H9 (cell line): ENCODE measurements around the gene PRDM5. TPM values are rescaled to one million over a fixed set of nuclear protein-coding genes. Genes with fewer than 3 reads are reported as not detected.

ENCODE experiments used
- DNase-seq: peaks from one replicate; pipeline ENCODE4 v3.0.0-alpha.2; 2017
- H2AFZ ChIP-seq: one replicate; pipeline ENCODE4 v1.6.1; 2013; ENCODE audit warnings: mild to moderate bottlenecking, low read length, control low read depth, moderate library complexity
- H2AK5ac ChIP-seq: 2 replicates; pipeline ENCODE4 v1.6.1; 2013; ENCODE audit warnings: low read length, control low read depth, mixed read lengths; ENCODE audit not compliant: insufficient read length
- H2BK120ac ChIP-seq: one replicate; pipeline ENCODE4 v1.6.1; 2013; ENCODE audit warnings: low read depth, mild to moderate bottlenecking, low read length, control low read depth, inconsistent platforms; ENCODE audit not compliant: poor library complexity, severe bottlenecking
- H2BK12ac ChIP-seq: 2 replicates; pipeline ENCODE4 v1.6.1; 2013; ENCODE audit warnings: low read length, control low read depth, mixed read lengths, low read depth; ENCODE audit not compliant: insufficient read length
- H2BK15ac ChIP-seq: 2 replicates; pipeline ENCODE4 v1.6.1; 2013; ENCODE audit warnings: low read depth, low read length, control low read depth
- H2BK20ac ChIP-seq: one replicate; pipeline ENCODE4 v1.6.1; 2013; ENCODE audit warnings: low read depth, mild to moderate bottlenecking, low read length, control low read depth, inconsistent platforms; ENCODE audit not compliant: poor library complexity, severe bottlenecking
- H2BK5ac ChIP-seq: 2 replicates; pipeline ENCODE4 v1.6.1; 2013; ENCODE audit warnings: low read length, control low read depth, mixed read lengths; ENCODE audit not compliant: insufficient read length
- H3K14ac ChIP-seq: 2 replicates; pipeline ENCODE4 v1.6.1; 2013; ENCODE audit warnings: low read length, control low read depth; ENCODE audit not compliant: insufficient read depth
- H3K18ac ChIP-seq: 2 replicates; pipeline ENCODE4 v1.6.1; 2013; ENCODE audit warnings: low read depth, mild to moderate bottlenecking, mixed read lengths, low read length, control low read depth; ENCODE audit not compliant: insufficient read length
- H3K23ac ChIP-seq: 2 replicates; pipeline ENCODE4 v1.6.1; 2013; ENCODE audit warnings: low read length, control low read depth, mixed read lengths, low read depth; ENCODE audit not compliant: insufficient read length
- H3K23me2 ChIP-seq: 2 replicates; pipeline ENCODE4 v1.6.1; 2013; ENCODE audit warnings: low read depth, mild to moderate bottlenecking, mixed read lengths, low read length, control low read depth; ENCODE audit not compliant: insufficient read length, poor library complexity, severe bottlenecking
- H3K27ac ChIP-seq: 2 replicates; pipeline ENCODE4 v1.5.1; 2013; ENCODE audit warnings: low read length, control low read depth, mixed read lengths, low read depth; ENCODE audit not compliant: insufficient read length
- H3K27me3 ChIP-seq: 2 replicates; pipeline ENCODE4 v1.6.1; 2013; ENCODE audit warnings: low read length, control low read depth, inconsistent platforms; ENCODE audit not compliant: insufficient read depth
- H3K4ac ChIP-seq: 2 replicates; pipeline ENCODE4 v1.6.1; 2013; ENCODE audit warnings: low read depth, mild to moderate bottlenecking, control low read depth, inconsistent platforms, low read length, moderate library complexity
- H3K4me1 ChIP-seq: 2 replicates; pipeline ENCODE4 v1.6.1; 2013; ENCODE audit warnings: low read length, control low read depth, inconsistent platforms; ENCODE audit not compliant: insufficient read depth
- H3K4me2 ChIP-seq: 2 replicates; pipeline ENCODE4 v1.6.1; 2013; ENCODE audit warnings: low read length, control low read depth, mixed read lengths; ENCODE audit not compliant: insufficient read length, insufficient read depth
- H3K56ac ChIP-seq: 2 replicates; pipeline ENCODE4 v1.6.1; 2013; ENCODE audit warnings: low read depth, mild to moderate bottlenecking, mixed read lengths, low read length, control low read depth; ENCODE audit not compliant: insufficient read length
- H3K79me1 ChIP-seq: 2 replicates; pipeline ENCODE4 v1.6.1; 2013; ENCODE audit warnings: low read depth, mild to moderate bottlenecking, moderate library complexity, low read length, control low read depth, inconsistent platforms; ENCODE audit not compliant: insufficient read depth, poor library complexity, severe bottlenecking
- H3K79me2 ChIP-seq: 2 replicates; pipeline ENCODE4 v1.6.1; 2013; ENCODE audit warnings: low read length, control low read depth, inconsistent platforms; ENCODE audit not compliant: insufficient read depth
- H3K9ac ChIP-seq: 2 replicates; pipeline ENCODE4 v1.6.1; 2013; ENCODE audit warnings: low read length, control low read depth, mixed read lengths; ENCODE audit not compliant: insufficient read length; ENCODE audit errors: extremely low read depth
- H3K9me3 ChIP-seq: one replicate; pipeline ENCODE4 v1.6.1; 2013; ENCODE audit warnings: low read depth, low read length, inconsistent platforms; ENCODE audit not compliant: control insufficient read depth
- H3T11ph ChIP-seq: one replicate; pipeline ENCODE4 v1.6.1; 2013; ENCODE audit warnings: mild to moderate bottlenecking, low read length, control low read depth, inconsistent platforms
- H4K20me1 ChIP-seq: one replicate; pipeline ENCODE4 v1.6.1; 2013; ENCODE audit not compliant: control insufficient read depth, insufficient read length, insufficient read depth
- H4K5ac ChIP-seq: 2 replicates; pipeline ENCODE4 v1.6.1; 2013; ENCODE audit warnings: low read depth, mild to moderate bottlenecking, mixed read lengths, low read length, control low read depth; ENCODE audit not compliant: insufficient read length
- H4K8ac ChIP-seq: replicated peaks from 2 replicates; pipeline ENCODE4 v1.6.1; 2013; ENCODE audit warnings: low read length, control low read depth, mixed read lengths, low read depth; ENCODE audit not compliant: insufficient read length
- H4K91ac ChIP-seq: 2 replicates; pipeline ENCODE4 v1.6.1; 2013; ENCODE audit warnings: low read depth, mild to moderate bottlenecking, moderate library complexity, mixed read lengths, low read length, control low read depth; ENCODE audit not compliant: insufficient read length
- H3K27ac Mint-ChIP-seq, 3 experiments: 2 replicates in 2 of 3; 3 replicates in 1 of 3; pipeline ENCODE4 v1.8.0; 2020 to 2021; ENCODE audit warnings: mixed read lengths in 3 of 3, mild to moderate bottlenecking in 1 of 3, moderate library complexity in 1 of 3
- H3K27me3 Mint-ChIP-seq: 2 replicates; pipeline ENCODE4 v1.8.0; 2021; ENCODE audit warnings: low read depth, mild to moderate bottlenecking, moderate library complexity, mixed read lengths
- H3K36me3 Mint-ChIP-seq, 3 experiments: 2 replicates in 2 of 3; 3 replicates in 1 of 3; pipeline ENCODE4 v1.8.0; 2020 to 2021; ENCODE audit warnings: low read depth in 3 of 3, mixed read lengths in 3 of 3; ENCODE audit not compliant: insufficient read depth in 1 of 3
- H3K4me1 Mint-ChIP-seq, 2 experiments: 2 replicates each; pipeline ENCODE4 v1.8.0; 2020; ENCODE audit warnings: mixed read lengths in 2 of 2
- H3K4me3 Mint-ChIP-seq, 2 experiments: 2 replicates in 1 of 2; 3 replicates in 1 of 2; pipeline ENCODE4 v1.8.0; 2020 to 2021; ENCODE audit warnings: mild to moderate bottlenecking in 2 of 2, mixed read lengths in 2 of 2, moderate library complexity in 1 of 2
- H3K9me3 Mint-ChIP-seq, 2 experiments: 2 replicates in 1 of 2; 3 replicates in 1 of 2; pipeline ENCODE4 v1.8.0; 2020; ENCODE audit warnings: mild to moderate bottlenecking in 2 of 2, mixed read lengths in 2 of 2, moderate library complexity in 1 of 2
- CTCF ChIP-seq: fragments of 200-600 bp; sonication (generic); conservative IDR thresholded peaks from 3 replicates; pipeline ENCODE4 v1.8.0; 2021; ENCODE audit warnings: antibody characterized with exemption, mild to moderate bottlenecking
- WGBS: extraction: QIAGEN DNeasy Blood & Tissue Kit; methylation state at CpG from one replicate; pipeline ENCODE4 v1.1.7; 2013; ENCODE audit warnings: missing lambda C conversion rate, low lambda C conversion rate, mixed read lengths; ENCODE audit not compliant: insufficient read length; ENCODE audit errors: extremely low coverage; 5-methylcytosine and 5-hydroxymethylcytosine counted together
- total RNA-seq: library from RNA; stranded (reverse); gene quantifications from 2 replicates; pipeline ENCODE4 v1.2.1, GENCODE V29; 2021

The PRDM5 gene
- total RNA-seq, 1 experiment from 2014 or later = 21.7 TPM

- H3K79me2 ChIP-seq = no peaks in the 10 kb centered on the region
- H3K79me1 ChIP-seq = no peaks in the 10 kb centered on the region
- H3K27me3 ChIP-seq = no peaks in the 10 kb centered on the region; the same call in 1 of the 2 replicates
- H2BK15ac ChIP-seq = no peak overlapping the region
- H3K9me3 Mint-ChIP-seq = peaks cover 0 to 3% of the 10 kb centered on the region in 2 experiments; a peak in 2 of 5 replicates
- H3K14ac ChIP-seq = no peak overlapping the region
- H2BK12ac ChIP-seq = no peak overlapping the region
- no peak overlapping the region for H2BK5ac ChIP-seq
- no peak overlapping the region for H2BK20ac ChIP-seq
- H3K56ac ChIP-seq = no peak overlapping the region
- H4K20me1 ChIP-seq = no peaks in the 10 kb centered on the region
- no peak overlapping the region for H3K4me3 Mint-ChIP-seq
- H2AK5ac ChIP-seq = no peak overlapping the region
- no peak overlapping the region for H3K23ac ChIP-seq
- no peak overlapping the region for H4K91ac ChIP-seq
- no peak overlapping the region for H2AFZ ChIP-seq
- no peak for TF ChIP-seq CTCF
- H3K23me2 ChIP-seq = no peaks in the 10 kb centered on the region
- H3K18ac ChIP-seq = no peak overlapping the region
- no peaks in the 10 kb centered on the region for H3K27me3 Mint-ChIP-seq
- H4K8ac ChIP-seq = no peak overlapping the region
- no peak overlapping the region for H3K4me2 ChIP-seq
- H3K4ac ChIP-seq = no peak overlapping the region
- H3K36me3 Mint-ChIP-seq = no peaks in the 10 kb centered on the region
- no peak overlapping the region for H2BK120ac ChIP-seq
- no peak overlapping the region for H3K9ac ChIP-seq
- H3K27ac Mint-ChIP-seq = no peak overlapping the region
- H3K4me1 ChIP-seq = no peaks in the 10 kb centered on the region
- no peaks in the 10 kb centered on the region for H3K4me1 Mint-ChIP-seq
- no peak overlapping the region for H3K27ac ChIP-seq
- H3K9me3 ChIP-seq = no peaks in the 10 kb centered on the region
- no peak overlapping the region for H3T11ph ChIP-seq
- DNase-seq = no peak
- no CpG with 5 or more reads among the region's 3 CpGs for WGBS
- H4K5ac ChIP-seq = no peak overlapping the region
Measured at GRCh38 chr4:120664851-120665250, 257.7 kb downstream of the PRDM5 start.
